NAMALWA (cell line): ENCODE measurements around the gene RGL1.
"Not testable (repeated sequence)": the region's sequence is repeated elsewhere in the genome, so short reads cannot be mapped to it uniquely, and the experiment has no call there.

Source experiments
- DNase-seq: peaks from one replicate; pipeline ENCODE4 v3.0.0-alpha.2; 2015; ENCODE audit warnings: low spot score

RGL1 gene

GRCh38 chr1:183804916-183805841, at the start of gene RGL1:
Gene RGL1, plus strand, starts transcription at chr1:183805120. Its CDS starts 178 bp downstream, at chr1:183805298.
- DNase-seq, result no peak

GRCh38 chr1:183756326-183756725, 48.6 kb upstream of the RGL1 start:
- DNase-seq, result no peak

GRCh38 chr1:183757061-183757460, 47.9 kb upstream of the RGL1 start:
- DNase-seq, result no peak

- no peak for DNase-seq
Measured at GRCh38 chr1:183758913-183759312, 46.0 kb upstream of the RGL1 start.

GRCh38 chr1:183760661-183761060, 44.3 kb upstream of the RGL1 start:
- no peak for DNase-seq

- DNase-seq, result no peak
Measured at GRCh38 chr1:183761871-183762270, 43.0 kb upstream of the RGL1 start.

GRCh38 chr1:183762856-183763255, 42.1 kb upstream of the RGL1 start:
- DNase-seq, result not testable (repeated sequence)

GRCh38 chr1:183764981-183765380, 39.9 kb upstream of the RGL1 start:
- no peak for DNase-seq

GRCh38 chr1:183769956-183770815, 34.7 kb upstream of the RGL1 start:
- DNase-seq, result peak; percentile 26

- no peak for DNase-seq
Measured at GRCh38 chr1:183770816-183771128, 34.1 kb upstream of the RGL1 start.

- no peak for DNase-seq
Measured at GRCh38 chr1:183773482-183774274, 31.2 kb upstream of the RGL1 start.

- DNase-seq, result no peak
Measured at GRCh38 chr1:183774938-183775337, 30.0 kb upstream of the RGL1 start.

GRCh38 chr1:183776731-183777130, 28.2 kb upstream of the RGL1 start:
- DNase-seq, result no peak

- no peak for DNase-seq
Measured at GRCh38 chr1:183777328-183777727, 27.6 kb upstream of the RGL1 start.

- DNase-seq, result no peak
Measured at GRCh38 chr1:183778045-183778444, 26.9 kb upstream of the RGL1 start.

- DNase-seq, result no peak
Measured at GRCh38 chr1:183778568-183779433, 26.1 kb upstream of the RGL1 start.

- no peak for DNase-seq
Measured at GRCh38 chr1:183780159-183780558, 24.8 kb upstream of the RGL1 start.

GRCh38 chr1:183780757-183781156, 24.2 kb upstream of the RGL1 start:
- DNase-seq, result no peak

- no peak for DNase-seq
Measured at GRCh38 chr1:183783342-183783741, 21.6 kb upstream of the RGL1 start.

GRCh38 chr1:183783767-183784637, 20.9 kb upstream of the RGL1 start:
- no peak for DNase-seq
